Stimulated activated CD4-positive, alpha-beta T cell treated with anti-CD3 and anti-CD28 coated beads, Interleukin-1b, Interleukin-23, amount 100 ng/mL, for 24 hours (primary cell): ENCODE measurements around the gene F10.
A peak's percentile ranks its signal among the peaks of the same experiment; 100 is the strongest.

Source experiments
- DNase-seq, 4 experiments: peaks; one replicate each; pipeline ENCODE4 v3.0.0-alpha.2; 2020; ENCODE audit warnings: low read depth in 4 of 4, low spot score in 1 of 4

F10 gene

GRCh38 chr13:113129921-113130750, 7.5 kb downstream of the F10 start:
- no peak for DNase-seq

DNA sequence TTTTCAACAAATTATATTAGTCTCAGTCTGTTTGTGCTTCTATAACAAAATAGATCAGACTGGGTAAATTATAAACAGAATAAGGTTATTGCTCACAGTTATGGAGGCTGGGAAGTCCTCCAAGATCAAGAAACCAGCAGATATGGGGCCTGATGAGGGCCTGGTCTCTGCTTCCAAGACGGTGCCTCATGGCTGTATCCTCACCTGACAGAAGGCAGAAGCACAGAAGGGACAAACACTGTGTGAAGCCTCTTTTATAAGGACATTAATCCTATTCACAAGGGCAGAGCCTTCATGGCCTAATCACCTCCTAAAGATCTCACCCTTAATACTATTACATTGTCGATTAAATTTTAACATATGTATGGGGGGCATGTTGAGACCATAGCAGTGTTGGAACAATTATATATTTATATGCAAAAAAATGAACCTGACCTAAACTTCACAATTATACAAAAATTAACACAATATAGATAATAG, 12.7 kb downstream of the F10 start:
- no peak for DNase-seq

GRCh38 chr13:113137691-113138298, 15.2 kb downstream of the F10 start:
- no peak for DNase-seq

DNA sequence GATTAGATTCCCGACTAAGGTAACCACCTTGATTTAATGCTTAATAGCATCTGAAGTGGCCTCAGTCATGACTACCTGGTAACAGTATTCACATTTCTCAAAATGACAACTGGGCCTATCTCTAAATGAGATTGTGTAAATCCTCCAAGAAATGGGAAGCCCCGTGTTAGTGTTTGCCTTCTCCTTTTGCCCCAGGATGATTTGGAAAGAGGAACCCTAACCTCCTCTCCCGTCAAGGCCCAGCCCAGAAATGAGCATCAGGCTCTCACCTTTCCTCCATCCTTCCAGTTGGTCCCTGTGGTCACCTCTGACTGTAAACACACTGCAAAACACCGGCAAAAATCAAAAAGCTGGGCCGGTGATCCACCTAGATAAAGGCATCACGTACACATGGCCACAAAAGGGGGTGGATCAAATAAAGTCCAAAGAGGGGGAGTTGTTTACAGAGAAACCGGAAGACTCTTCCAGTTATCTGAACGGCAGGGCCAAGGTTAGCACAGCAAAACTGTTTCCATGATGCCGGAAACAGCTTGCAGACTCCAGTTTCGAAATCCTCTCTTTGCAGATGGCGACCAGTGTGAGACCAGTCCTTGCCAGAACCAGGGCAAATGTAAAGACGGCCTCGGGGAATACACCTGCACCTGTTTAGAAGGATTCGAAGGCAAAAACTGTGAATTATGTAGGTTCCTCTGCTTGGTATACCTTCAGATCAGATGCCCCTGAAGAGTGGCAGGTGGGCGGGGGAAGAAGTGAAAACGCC, 16.4 kb downstream of the F10 start:
- DNase-seq = no peak

DNA sequence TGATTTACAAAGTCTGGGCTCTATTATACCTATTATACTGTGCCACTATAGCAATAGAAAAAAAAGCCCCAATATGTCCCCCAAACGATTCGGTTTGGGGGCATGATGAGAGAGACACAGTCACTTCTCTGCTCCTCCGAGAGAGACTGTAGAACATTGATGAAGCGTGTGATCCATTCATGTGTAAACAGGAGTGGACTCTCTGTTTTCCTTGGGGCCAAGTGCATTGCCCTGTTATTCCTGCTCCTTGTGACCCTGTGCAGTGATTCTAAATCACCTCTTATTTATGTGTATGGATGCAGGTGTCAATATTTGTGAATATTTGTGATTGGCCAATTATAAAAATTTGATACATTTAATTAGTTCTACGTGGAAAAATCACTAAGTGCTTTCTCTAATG, 17.0 kb downstream of the F10 start:
- no peak for DNase-seq

DNA sequence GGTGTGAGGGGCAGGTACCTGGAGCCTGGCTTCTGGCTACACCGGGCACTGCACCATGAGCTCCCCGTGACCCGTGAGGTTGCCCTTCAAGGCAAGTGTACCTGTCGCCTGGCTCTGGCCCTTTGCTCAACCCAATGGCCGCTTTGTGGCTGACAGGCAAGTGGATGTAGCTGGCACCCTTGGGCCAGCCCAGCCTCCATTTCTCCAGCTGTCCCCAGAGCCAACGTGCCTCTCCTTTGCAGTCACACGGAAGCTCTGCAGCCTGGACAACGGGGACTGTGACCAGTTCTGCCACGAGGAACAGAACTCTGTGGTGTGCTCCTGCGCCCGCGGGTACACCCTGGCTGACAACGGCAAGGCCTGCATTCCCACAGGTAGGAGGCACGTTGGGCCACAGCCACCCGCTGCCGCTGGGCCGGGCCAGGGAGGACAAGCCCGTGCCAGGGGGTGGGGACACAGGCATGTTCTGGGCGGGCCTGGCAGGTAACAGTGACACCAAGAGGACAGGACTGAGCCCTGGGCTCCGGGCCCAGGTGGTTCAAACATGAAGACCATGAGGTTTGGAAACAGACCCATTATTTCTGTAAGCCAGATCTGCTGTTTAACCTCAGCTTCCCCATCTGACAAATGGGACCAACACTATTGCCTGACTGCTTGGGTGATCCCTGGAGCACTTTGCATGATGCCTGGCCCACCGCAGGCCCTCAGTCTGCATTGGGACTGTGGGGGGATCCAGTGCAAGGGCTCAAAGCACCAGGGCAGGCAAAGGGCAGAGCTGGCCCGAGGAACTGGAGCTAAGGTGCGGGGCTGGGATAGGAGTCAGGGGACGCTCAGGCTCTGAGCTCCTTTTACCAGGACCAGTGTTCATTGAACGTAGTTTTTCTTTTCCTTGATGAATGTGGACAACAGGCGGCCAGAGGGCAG, 18.3 kb downstream of the F10 start:
- DNase-seq = no peak

DNA sequence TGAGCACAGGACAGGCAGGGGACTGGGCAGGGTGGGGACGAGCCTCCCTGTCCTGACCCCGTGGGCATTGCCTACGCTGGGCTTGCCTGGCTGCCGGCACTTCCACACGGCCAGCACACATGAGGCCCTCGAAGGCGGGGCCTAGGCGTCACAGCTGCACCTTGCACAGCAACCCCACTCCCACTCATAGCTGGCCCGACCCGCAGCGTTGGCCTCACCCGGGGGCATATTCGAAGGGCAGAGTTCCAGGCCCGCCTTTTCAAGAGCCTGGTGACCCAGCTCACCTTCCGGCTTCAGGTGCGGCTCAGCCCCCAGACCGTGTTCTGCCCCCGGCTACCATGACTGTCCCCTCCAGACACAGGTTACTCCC, 19.0 kb downstream of the F10 start:
- no peak for DNase-seq

DNA sequence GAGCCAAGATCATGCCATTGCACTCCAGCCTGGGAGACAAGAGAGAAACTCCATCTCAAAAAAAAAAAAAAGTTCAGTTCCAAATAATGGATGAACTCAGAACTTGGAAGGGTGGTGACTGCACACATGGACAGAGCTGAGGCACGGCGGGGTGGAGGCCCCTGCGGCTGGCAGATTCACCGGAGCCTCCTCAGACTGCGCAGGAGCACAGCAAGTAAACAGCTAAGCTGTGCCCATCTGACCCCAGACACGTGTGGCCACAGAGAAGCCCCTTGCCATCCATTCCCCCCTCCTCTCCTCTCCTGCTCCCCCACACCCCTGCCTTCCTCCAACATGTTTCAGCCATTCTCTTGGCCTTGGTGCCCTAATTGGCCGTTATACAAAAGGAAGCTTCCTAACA, 20.3 kb downstream of the F10 start:
- DNase-seq = no peak

DNA sequence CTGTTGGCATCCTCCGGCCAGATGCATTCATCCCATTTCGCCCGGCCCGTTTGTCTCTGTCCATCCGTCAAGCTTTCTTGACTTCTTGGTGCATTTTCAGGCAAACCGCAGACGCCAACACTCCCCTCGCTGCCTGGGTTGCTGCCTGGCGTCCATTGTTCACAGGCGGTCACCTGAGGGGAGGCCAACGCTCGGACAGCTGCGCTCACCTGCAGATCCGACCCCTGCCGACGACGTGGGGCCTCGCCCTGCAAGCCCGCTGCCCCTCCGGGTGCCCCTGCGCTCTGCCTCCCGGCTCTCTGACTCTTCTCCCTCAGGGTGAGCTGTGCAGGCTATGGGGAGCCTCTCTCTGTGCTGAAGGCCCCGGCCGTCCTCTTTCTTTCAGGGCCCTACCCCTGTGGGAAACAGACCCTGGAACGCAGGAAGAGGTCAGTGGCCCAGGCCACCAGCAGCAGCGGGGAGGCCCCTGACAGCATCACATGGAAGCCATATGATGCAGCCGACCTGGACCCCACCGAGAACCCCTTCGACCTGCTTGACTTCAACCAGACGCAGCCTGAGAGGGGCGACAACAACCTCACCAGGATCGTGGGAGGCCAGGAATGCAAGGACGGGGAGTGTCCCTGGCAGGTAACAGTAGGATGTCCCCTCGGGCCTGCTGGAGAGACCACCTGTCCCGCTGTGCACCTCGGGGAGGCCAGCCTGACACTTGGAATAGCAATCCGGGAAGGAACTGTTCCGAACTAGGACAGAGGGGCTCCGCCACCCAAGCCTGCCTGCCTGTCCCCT, 21.1 kb downstream of the F10 start:
- no peak for DNase-seq

DNA sequence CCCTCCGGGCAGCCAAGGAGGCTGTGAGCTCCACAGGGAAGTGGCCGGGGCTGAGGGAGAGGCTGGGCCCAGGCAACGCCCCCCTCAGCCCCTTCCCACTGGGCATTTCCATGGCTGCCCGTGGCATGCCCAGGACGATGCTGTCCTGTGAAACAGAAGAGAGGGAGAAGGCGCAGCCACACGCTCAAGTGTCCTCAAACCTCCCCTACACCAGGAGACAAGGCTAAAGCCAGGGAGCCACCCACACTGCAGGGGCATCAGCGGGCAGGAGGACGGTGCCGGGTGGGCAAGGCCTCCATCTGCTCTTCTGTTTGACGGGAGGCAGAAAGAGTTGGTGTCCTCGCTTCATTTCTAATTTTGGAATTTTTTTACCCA, 21.6 kb downstream of the F10 start:
- no peak for DNase-seq

- peak in 1 of 4 experiments; percentile 49 for DNase-seq
These were observed 22.9 kb downstream of the F10 start for GRCh38 chr13:113145496-113145895.

GRCh38 chr13:113145911-113146598, 23.5 kb downstream of the F10 start:
- no peak for DNase-seq

DNA sequence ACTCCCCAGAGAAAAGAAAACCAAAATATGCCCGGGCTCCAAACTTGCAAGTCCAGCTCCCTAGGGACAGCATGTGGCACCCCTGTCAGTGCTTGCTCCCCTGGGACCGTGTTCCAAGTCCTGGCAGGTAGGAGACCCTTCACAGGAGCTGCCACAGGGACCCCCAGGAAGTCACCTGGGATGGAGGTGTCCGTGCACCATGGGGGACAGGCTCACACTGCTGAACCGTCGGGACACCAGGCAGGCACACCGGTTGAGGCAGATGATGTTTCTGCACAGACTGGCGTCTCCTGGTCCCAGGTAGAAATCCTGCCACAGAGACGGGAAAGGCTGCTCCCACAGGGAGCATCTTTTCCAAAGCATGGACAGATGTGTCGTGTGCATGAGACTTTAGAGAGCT, 24.2 kb downstream of the F10 start:
- DNase-seq = no peak

- no peak for DNase-seq
These were observed 24.6 kb downstream of the F10 start for GRCh38 chr13:113147206-113147605.

GRCh38 chr13:113148407-113148806, 25.8 kb downstream of the F10 start:
- no peak for DNase-seq

GRCh38 chr13:113148940-113149503, 26.4 kb downstream of the F10 start:
- no peak for DNase-seq

- DNase-seq = no peak
These were observed 27.3 kb downstream of the F10 start for GRCh38 chr13:113149711-113150549.
